PC-3 (cell line): ENCODE data around the gene GTF3C2. TPM values are rescaled to one million over a fixed set of nuclear protein-coding genes. Genes with fewer than 3 reads are reported as not detected.

Source experiments
- ATAC-seq: fragments of 200-7000 bp; cut with Tn5 transposase; 2 replicates; pipeline ENCODE4 v1.9.1; 2020; ENCODE audit warnings: mild to moderate bottlenecking, moderate library complexity
- BruUV-seq: library from RNA; stranded (reverse); fragments of 400-500 nt; replicated peaks from 2 replicates; lab custom pipeline; 2021; lab: Mats Ljungman, UMichigan
- CTCF ChIA-PET: fragments of 300-600 bp; sonication (Branson Sonifier 250); formaldehyde crosslinking; loops from one replicate; lab custom pipeline; 2022; ENCODE audit warnings: antibody characterized with exemption; lab: Charles Lee
- POLR2A ChIA-PET: fragments of 300-600 bp; sonication (Branson Sonifier 250); formaldehyde crosslinking; loops from one replicate; lab custom pipeline; 2022; ENCODE audit warnings: antibody characterized with exemption; ENCODE audit not compliant: unreplicated experiment; lab: Charles Lee
- DNase-seq: peaks from one replicate; pipeline ENCODE4 v3.0.0-alpha.2; 2015
- H2AFZ ChIP-seq: fragments of 300-600 bp; sonication (generic); 2 replicates; pipeline ENCODE4 v1.6.0; 2016; ENCODE audit warnings: antibody characterized with exemption, low read length
- H3F3A ChIP-seq: fragments of 300-600 bp; sonication (generic); one replicate; pipeline ENCODE4 v1.6.0; 2017; ENCODE audit warnings: antibody characterized with exemption, low read length, control low read depth, mild to moderate bottlenecking; ENCODE audit not compliant: unreplicated experiment
- H3K27ac ChIP-seq: fragments of 300-600 bp; sonication (generic); 2 replicates; pipeline ENCODE4 v1.5.1; 2016; ENCODE audit warnings: mild to moderate bottlenecking, low read length
- H3K27me3 ChIP-seq: fragments of 300-600 bp; sonication (generic); 2 replicates; pipeline ENCODE4 v1.6.1; 2016; ENCODE audit warnings: low read length, mixed read lengths
- H3K36me3 ChIP-seq: fragments of 300-600 bp; sonication (generic); 2 replicates; pipeline ENCODE4 v1.6.1; 2016; ENCODE audit warnings: low read depth, mixed run types, low read length, mixed read lengths
- H3K4me1 ChIP-seq: fragments of 300-600 bp; sonication (generic); 2 replicates; pipeline ENCODE4 v1.5.1; 2016; ENCODE audit warnings: low read length; ENCODE audit not compliant: insufficient read depth
- H3K4me2 ChIP-seq: fragments of 300-600 bp; sonication (generic); 2 replicates; pipeline ENCODE4 v1.6.0; 2016; ENCODE audit warnings: low read length
- H3K4me3 ChIP-seq: fragments of 300-600 bp; sonication (generic); 2 replicates; pipeline ENCODE4 v1.5.1; 2016; ENCODE audit warnings: mild to moderate bottlenecking, low read length, mixed read lengths
- H3K79me2 ChIP-seq: fragments of 300-600 bp; sonication (generic); 2 replicates; pipeline ENCODE4 v1.6.1; 2017; ENCODE audit warnings: low read length, mixed read lengths
- H3K9ac ChIP-seq: fragments of 300-600 bp; sonication (generic); 2 replicates; pipeline ENCODE4 v1.6.0; 2016; ENCODE audit warnings: mild to moderate bottlenecking, low read length
- H3K9me2 ChIP-seq: fragments of 300-600 bp; sonication (generic); replicated peaks from 2 replicates; pipeline ENCODE4 v1.6.1; 2016; ENCODE audit warnings: mixed run types, low read length, mixed read lengths
- H3K9me3 ChIP-seq: fragments of 300-600 bp; sonication (generic); 2 replicates; pipeline ENCODE4 v1.6.1; 2016; ENCODE audit warnings: low read length, mixed read lengths
- H4K20me1 ChIP-seq: fragments of 300-600 bp; sonication (generic); 2 replicates; pipeline ENCODE4 v1.6.1; 2016; ENCODE audit warnings: low read length, mixed read lengths
- EZH2 ChIP-seq: fragments of 300-600 bp; sonication (generic); IDR thresholded peaks from one replicate; pipeline ENCODE4 v1.6.1; 2017; ENCODE audit warnings: antibody characterized with exemption, mild to moderate bottlenecking, low read length; ENCODE audit not compliant: unreplicated experiment
- EZH2phosphoT487 ChIP-seq: fragments of 300-600 bp; sonication (generic); IDR thresholded peaks from 2 replicates; pipeline ENCODE4 v1.6.1; 2018; ENCODE audit warnings: mild to moderate bottlenecking, antibody characterized with exemption, low read length, borderline replicate concordance
- intact Hi-C: fragments of 100-400 bp; cut with micrococcal nuclease; formaldehyde crosslinking; loops from 2 replicates; pipeline ENCODE4 v1.9.0; 2023
- total RNA-seq: library from RNA; depleted of rRNA; stranded (reverse); fragments of >200 nt; gene quantifications from 2 replicates; pipeline ENCODE4 v1.2.3, GENCODE V29; 2014
- TF ChIP-seq, protein P1 (sequence below): fragments of 300-600 bp; sonication (generic); conservative IDR thresholded peaks from 2 replicates; pipeline ENCODE4 v1.5.1; 2017; ENCODE audit warnings: antibody characterized with exemption, low read depth, mild to moderate bottlenecking, low read length

GTF3C2 gene
- total RNA-seq, 1 experiment from 2014 or later: 82.2 TPM

DNA sequence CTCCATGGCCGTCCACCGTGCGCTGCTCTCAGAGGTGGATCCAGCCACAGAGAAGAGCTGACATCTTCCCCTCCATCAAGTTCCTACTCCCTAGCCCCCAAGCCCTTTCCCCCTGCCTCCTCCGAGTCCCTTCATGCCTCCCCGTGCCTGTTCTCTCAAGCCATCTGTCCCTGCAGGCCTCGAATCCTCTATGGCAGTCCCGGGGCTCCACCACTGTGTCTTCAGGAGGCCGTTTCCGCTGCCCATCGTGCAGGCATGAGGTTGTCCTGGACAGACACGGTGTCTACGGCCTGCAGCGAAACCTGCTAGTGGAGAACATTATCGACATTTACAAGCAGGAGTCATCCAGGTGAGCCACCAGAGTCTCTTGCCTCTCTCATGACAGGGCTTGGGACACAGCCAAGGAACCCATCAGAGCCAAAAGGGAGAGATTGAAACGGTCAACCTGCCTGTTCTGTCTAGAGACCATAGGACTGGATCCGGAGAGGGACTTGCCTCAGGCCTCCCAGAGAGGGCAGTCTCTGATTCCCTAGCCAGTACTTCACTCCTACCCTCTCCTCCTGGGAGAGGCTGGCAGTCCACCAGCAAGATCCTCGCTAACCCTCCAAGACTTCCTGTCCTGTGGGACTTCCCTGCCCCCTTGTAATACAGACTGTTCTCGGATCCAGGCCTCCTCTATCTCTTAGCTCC lies 58.0 kb downstream of the GTF3C2 start:
- DNase-seq (peak; percentile 83), ATAC-seq (peak; percentile 50)
- ChIA-PET CTCF (no interaction called here), POLR2A (no interaction called here)
- H3F3A ChIP-seq: no peaks in the 10 kb centered on the region
- no peaks in the 10 kb centered on the region for H3K9me2 ChIP-seq
- intact Hi-C loops: no loop called here
- H3K9ac ChIP-seq: no peak overlapping the region
- TF ChIP-seq EZH2: no peak
- TF ChIP-seq EZH2phosphoT487: no peak
- TF ChIP-seq, protein P1, sequence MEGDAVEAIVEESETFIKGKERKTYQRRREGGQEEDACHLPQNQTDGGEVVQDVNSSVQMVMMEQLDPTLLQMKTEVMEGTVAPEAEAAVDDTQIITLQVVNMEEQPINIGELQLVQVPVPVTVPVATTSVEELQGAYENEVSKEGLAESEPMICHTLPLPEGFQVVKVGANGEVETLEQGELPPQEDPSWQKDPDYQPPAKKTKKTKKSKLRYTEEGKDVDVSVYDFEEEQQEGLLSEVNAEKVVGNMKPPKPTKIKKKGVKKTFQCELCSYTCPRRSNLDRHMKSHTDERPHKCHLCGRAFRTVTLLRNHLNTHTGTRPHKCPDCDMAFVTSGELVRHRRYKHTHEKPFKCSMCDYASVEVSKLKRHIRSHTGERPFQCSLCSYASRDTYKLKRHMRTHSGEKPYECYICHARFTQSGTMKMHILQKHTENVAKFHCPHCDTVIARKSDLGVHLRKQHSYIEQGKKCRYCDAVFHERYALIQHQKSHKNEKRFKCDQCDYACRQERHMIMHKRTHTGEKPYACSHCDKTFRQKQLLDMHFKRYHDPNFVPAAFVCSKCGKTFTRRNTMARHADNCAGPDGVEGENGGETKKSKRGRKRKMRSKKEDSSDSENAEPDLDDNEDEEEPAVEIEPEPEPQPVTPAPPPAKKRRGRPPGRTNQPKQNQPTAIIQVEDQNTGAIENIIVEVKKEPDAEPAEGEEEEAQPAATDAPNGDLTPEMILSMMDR: no peak
- peak overlapping the region; percentile 24; the same call in 1 of the 2 replicates for H3K4me2 ChIP-seq
- H3K27ac ChIP-seq: peak overlapping the region; percentile 28; the same call in 1 of the 2 replicates
- H3K4me1 ChIP-seq: peaks cover 24% of the 10 kb centered on the region
- BruUV-seq: no TSS peak
- no peak overlapping the region for H3K4me3 ChIP-seq
- H3K9me3 ChIP-seq: no peaks in the 10 kb centered on the region
- H3K27me3 ChIP-seq: no peaks in the 10 kb centered on the region
- H3K79me2 ChIP-seq: no peaks in the 10 kb centered on the region
- H3K36me3 ChIP-seq: no peaks in the 10 kb centered on the region
- H2AFZ ChIP-seq: peak overlapping the region; percentile 5; the same call in 1 of the 2 replicates
- H4K20me1 ChIP-seq: no peaks in the 10 kb centered on the region

DNA sequence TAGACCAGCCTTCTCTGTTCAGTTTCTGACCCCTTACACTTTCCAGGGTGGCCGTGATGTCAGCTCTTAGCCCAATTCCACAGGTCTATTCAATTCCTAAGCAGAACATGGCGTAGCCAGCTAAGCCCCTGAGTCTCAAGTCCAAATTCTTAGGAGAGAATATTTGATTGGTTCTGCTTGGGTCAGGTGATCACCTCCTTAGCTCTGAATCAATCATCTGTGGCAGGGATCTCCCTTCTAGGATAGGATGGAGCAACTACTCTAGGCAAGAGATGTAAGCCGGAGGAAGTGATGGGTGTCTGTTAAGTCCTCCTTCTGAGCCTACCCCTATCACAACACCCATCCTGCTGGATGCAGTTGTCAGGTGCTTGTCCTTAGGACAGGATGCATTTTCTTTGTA lies 59.4 kb downstream of the GTF3C2 start:
- H3K79me2 ChIP-seq: no peaks in the 10 kb centered on the region
- CTCF ChIA-PET: no interaction called here
- DNase-seq: no peak
- no peak overlapping the region for H3K4me3 ChIP-seq
- no peak overlapping the region for H3K9ac ChIP-seq
- ATAC-seq: no peak
- no peak overlapping the region for H2AFZ ChIP-seq
- peaks cover 33% of the 10 kb centered on the region for H3K4me1 ChIP-seq
- no TSS peak for BruUV-seq
- no peaks in the 10 kb centered on the region for H3K36me3 ChIP-seq
- no peak overlapping the region for H3K4me2 ChIP-seq
- POLR2A ChIA-PET: interaction anchor here (0.7 kb wide), 1 partner anchor 198 kb away, joined by 6 read pairs; no protein-coding TSS in a partner anchor
- TF ChIP-seq EZH2phosphoT487 (no peak), EZH2 (no peak)
- TF ChIP-seq, protein P1: no peak
- H3K27ac ChIP-seq: no peak overlapping the region
- H3K9me3 ChIP-seq: no peaks in the 10 kb centered on the region
- intact Hi-C loops: no loop called here
- no peaks in the 10 kb centered on the region for H3K27me3 ChIP-seq
- peaks cover 10% of the 10 kb centered on the region for H3F3A ChIP-seq
- no peaks in the 10 kb centered on the region for H3K9me2 ChIP-seq
- no peaks in the 10 kb centered on the region for H4K20me1 ChIP-seq

DNA sequence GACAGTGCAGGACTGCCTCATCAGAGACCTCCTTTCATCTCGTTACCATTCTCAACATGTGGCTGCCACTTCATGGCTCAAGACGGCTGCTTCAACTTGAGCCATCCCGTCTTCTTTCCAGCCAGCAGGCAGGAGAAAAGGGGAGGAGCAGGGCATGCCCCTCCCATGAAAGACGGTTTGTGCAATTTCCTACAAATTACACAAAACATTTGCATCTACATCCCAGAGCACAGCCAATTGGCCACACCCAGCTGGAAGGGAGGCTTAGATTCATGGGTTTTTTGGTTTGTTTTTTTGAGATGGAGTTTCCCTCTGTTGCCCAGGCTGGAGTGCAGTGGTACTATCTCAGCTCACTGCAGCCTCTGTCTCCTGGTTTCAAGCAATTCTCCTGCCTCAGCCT lies 60.1 kb downstream of the GTF3C2 start:
- ChIA-PET CTCF (no interaction called here), POLR2A (no interaction called here)
- Histone ChIP-seq H3K9me3 (no peaks in the 10 kb centered on the region), H3K9me2 (no peaks in the 10 kb centered on the region), H3K4me3 (no peak overlapping the region), H3K27ac (no peak overlapping the region), H3K4me1 (peaks cover 39% of the 10 kb centered on the region), H2AFZ (no peak overlapping the region), H3K4me2 (no peak overlapping the region), H3K36me3 (no peaks in the 10 kb centered on the region), H3K9ac (no peak overlapping the region), H3F3A (peaks cover 10% of the 10 kb centered on the region), H3K79me2 (no peaks in the 10 kb centered on the region), H4K20me1 (no peaks in the 10 kb centered on the region), H3K27me3 (no peaks in the 10 kb centered on the region)
- BruUV-seq: no TSS peak
- DNase-seq: no peak
- intact Hi-C loops: no loop called here
- ATAC-seq: no peak
- TF ChIP-seq EZH2phosphoT487 (no peak), EZH2 (no peak)
- TF ChIP-seq, protein P1: no peak
